ENCODE data around the gene BICD2.
"Not testable (repeated sequence)": the region's sequence is repeated elsewhere in the genome, so short reads cannot be mapped to it uniquely, and the experiment has no call there.

BICD2 gene

GRCh38 chr9:92798358-92798757 lies 33.7 kb upstream of the BICD2 start:
- in situ Hi-C loops (cut with MboI; ENCODE audit: low sequenced_read_pairs, unreplicated experiment) = loop anchor here (25.0 kb wide), 2 partner anchors 311 to 661 kb away; partner anchors contain the start of gene ASPN
- TF ChIP-seq CTCF (IDR thresholded peaks at IDR 0.05; ENCODE audit: borderline replicate concordance, control extremely low read depth, extremely low read depth, insufficient read depth, missing control alignments) = no peak
- DNase-seq (ENCODE audit: low spot score) = no peak

- not testable (repeated sequence) for DNase-seq (ENCODE audit: low spot score)
- in situ Hi-C loops (cut with MboI; ENCODE audit: low sequenced_read_pairs, unreplicated experiment) = loop anchor here (25.0 kb wide), 2 partner anchors 309 to 659 kb away; partner anchors contain the start of gene ASPN
Measured at GRCh38 chr9:92796337-92796804, 31.7 kb upstream of the BICD2 start.

GRCh38 chr9:92795598-92796336 lies 31.1 kb upstream of the BICD2 start:
- no peak for DNase-seq (ENCODE audit: low spot score)
- TF ChIP-seq CTCF (IDR thresholded peaks at IDR 0.05; ENCODE audit: borderline replicate concordance, control extremely low read depth, extremely low read depth, insufficient read depth, missing control alignments) = no peak
- in situ Hi-C loops (cut with MboI; ENCODE audit: low sequenced_read_pairs, unreplicated experiment) = loop anchor here (25.0 kb wide), 2 partner anchors 308 to 658 kb away; partner anchors contain the start of gene ASPN

- TF ChIP-seq CTCF (IDR thresholded peaks at IDR 0.05; ENCODE audit: borderline replicate concordance, control extremely low read depth, extremely low read depth, insufficient read depth, missing control alignments) = no peak
- in situ Hi-C loops (cut with MboI; ENCODE audit: low sequenced_read_pairs, unreplicated experiment) = loop anchor here (25.0 kb wide), 2 partner anchors 308 to 658 kb away; partner anchors contain the start of gene ASPN
Measured at GRCh38 chr9:92795000-92795399, 30.4 kb upstream of the BICD2 start.

GRCh38 chr9:92794426-92794825 lies 29.8 kb upstream of the BICD2 start:
- TF ChIP-seq CTCF (IDR thresholded peaks at IDR 0.05; ENCODE audit: borderline replicate concordance, control extremely low read depth, extremely low read depth, insufficient read depth, missing control alignments) = no peak
- in situ Hi-C loops (cut with MboI; ENCODE audit: low sequenced_read_pairs, unreplicated experiment) = loop anchor here (25.0 kb wide), 2 partner anchors 307 to 657 kb away; partner anchors contain the start of gene ASPN
- DNase-seq (ENCODE audit: low spot score) = no peak

More at GRCh38 chr9:92795000-92795399, 30.4 kb upstream of the BICD2 start:
- no peak for DNase-seq (ENCODE audit: low spot score)

- peak; percentile 78 for DNase-seq (ENCODE audit: low spot score)
- TF ChIP-seq CTCF (IDR thresholded peaks at IDR 0.05; ENCODE audit: borderline replicate concordance, control extremely low read depth, extremely low read depth, insufficient read depth, missing control alignments) = peak; percentile 53
- in situ Hi-C loops (cut with MboI; ENCODE audit: low sequenced_read_pairs, unreplicated experiment) = loop anchor here (25.0 kb wide), 2 partner anchors 304 to 654 kb away; partner anchors contain the start of gene ASPN
Measured at GRCh38 chr9:92790542-92791527, 26.2 kb upstream of the BICD2 start.

All from GM13976 (cell line).